ENCODE results near the gene ARL8B. TPM values are rescaled to one million over a fixed set of nuclear protein-coding genes. Genes with fewer than 3 reads are reported as not detected.

The ARL8B gene
- total RNA-seq, 1 experiment from 2014 or later = 28.3 TPM

DNA sequence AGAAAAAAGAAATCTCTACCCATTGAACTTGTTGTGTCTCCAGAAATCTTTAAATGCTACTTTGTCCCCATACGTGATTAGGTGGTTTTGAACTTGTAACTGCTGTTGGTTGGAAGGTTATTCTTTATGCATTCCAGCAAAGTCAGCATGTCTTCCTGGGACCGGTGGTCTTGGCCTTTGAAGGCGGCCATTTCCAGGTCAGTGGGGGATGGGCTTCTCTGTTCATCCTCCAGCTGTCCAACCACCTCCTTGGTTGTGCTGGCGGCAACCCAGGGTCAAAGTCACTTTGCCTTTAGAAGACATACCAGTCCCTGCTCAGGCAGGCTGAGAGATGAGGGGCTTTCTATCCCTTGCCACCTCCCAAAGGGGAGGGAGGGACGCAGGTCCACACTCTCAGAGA, 37.9 kb upstream of the ARL8B start:
- ChIA-PET CTCF (interaction anchor here (1.0 kb wide), 1 partner anchor 11 kb away, joined by 3 read pairs; no protein-coding TSS in a partner anchor), POLR2A (no interaction called here)
- TF ChIP-seq ZNF232 (CRISPR knock-in tag; IDR thresholded peaks at IDR 0.05) (no peak), SP1 (CRISPR knock-in tag; conservative IDR thresholded peaks at IDR 0.05) (no peak), SOX15 (CRISPR knock-in tag; IDR thresholded peaks at IDR 0.05) (no peak), GRHL2 (CRISPR knock-in tag; IDR thresholded peaks at IDR 0.05; ENCODE audit: insufficient replicate concordance, severe bottlenecking) (no peak), HMGA2 (CRISPR knock-in tag; IDR thresholded peaks at IDR 0.05) (no peak), TP53 (CRISPR knock-in tag; IDR thresholded peaks at IDR 0.05) (no peak), GABPB1 (CRISPR knock-in tag; IDR thresholded peaks at IDR 0.05) (no peak), ZNF396 (CRISPR knock-in tag; IDR thresholded peaks at IDR 0.05; ENCODE audit: borderline replicate concordance) (no peak), RELA (CRISPR knock-in tag; IDR thresholded peaks at IDR 0.05; ENCODE audit: borderline replicate concordance) (no peak), NR3C1 (CRISPR knock-in tag; conservative IDR thresholded peaks at IDR 0.05; ENCODE audit: low read depth) (no peak)
- TF ChIP-seq, protein P1, sequence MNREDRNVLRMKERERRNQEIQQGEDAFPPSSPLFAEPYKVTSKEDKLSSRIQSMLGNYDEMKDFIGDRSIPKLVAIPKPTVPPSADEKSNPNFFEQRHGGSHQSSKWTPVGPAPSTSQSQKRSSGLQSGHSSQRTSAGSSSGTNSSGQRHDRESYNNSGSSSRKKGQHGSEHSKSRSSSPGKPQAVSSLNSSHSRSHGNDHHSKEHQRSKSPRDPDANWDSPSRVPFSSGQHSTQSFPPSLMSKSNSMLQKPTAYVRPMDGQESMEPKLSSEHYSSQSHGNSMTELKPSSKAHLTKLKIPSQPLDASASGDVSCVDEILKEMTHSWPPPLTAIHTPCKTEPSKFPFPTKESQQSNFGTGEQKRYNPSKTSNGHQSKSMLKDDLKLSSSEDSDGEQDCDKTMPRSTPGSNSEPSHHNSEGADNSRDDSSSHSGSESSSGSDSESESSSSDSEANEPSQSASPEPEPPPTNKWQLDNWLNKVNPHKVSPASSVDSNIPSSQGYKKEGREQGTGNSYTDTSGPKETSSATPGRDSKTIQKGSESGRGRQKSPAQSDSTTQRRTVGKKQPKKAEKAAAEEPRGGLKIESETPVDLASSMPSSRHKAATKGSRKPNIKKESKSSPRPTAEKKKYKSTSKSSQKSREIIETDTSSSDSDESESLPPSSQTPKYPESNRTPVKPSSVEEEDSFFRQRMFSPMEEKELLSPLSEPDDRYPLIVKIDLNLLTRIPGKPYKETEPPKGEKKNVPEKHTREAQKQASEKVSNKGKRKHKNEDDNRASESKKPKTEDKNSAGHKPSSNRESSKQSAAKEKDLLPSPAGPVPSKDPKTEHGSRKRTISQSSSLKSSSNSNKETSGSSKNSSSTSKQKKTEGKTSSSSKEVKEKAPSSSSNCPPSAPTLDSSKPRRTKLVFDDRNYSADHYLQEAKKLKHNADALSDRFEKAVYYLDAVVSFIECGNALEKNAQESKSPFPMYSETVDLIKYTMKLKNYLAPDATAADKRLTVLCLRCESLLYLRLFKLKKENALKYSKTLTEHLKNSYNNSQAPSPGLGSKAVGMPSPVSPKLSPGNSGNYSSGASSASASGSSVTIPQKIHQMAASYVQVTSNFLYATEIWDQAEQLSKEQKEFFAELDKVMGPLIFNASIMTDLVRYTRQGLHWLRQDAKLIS (CRISPR knock-in tag; IDR thresholded peaks at IDR 0.05; ENCODE audit: borderline replicate concordance) = no peak
- TF ChIP-seq, protein P2, sequence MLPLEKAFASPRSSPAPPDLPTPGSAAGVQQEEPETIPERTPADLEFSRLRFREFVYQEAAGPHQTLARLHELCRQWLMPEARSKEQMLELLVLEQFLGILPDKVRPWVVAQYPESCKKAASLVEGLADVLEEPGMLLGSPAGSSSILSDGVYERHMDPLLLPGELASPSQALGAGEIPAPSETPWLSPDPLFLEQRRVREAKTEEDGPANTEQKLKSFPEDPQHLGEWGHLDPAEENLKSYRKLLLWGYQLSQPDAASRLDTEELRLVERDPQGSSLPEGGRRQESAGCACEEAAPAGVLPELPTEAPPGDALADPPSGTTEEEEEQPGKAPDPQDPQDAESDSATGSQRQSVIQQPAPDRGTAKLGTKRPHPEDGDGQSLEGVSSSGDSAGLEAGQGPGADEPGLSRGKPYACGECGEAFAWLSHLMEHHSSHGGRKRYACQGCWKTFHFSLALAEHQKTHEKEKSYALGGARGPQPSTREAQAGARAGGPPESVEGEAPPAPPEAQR (CRISPR knock-in tag; IDR thresholded peaks at IDR 0.05) = no peak
- TF ChIP-seq, protein P3, sequence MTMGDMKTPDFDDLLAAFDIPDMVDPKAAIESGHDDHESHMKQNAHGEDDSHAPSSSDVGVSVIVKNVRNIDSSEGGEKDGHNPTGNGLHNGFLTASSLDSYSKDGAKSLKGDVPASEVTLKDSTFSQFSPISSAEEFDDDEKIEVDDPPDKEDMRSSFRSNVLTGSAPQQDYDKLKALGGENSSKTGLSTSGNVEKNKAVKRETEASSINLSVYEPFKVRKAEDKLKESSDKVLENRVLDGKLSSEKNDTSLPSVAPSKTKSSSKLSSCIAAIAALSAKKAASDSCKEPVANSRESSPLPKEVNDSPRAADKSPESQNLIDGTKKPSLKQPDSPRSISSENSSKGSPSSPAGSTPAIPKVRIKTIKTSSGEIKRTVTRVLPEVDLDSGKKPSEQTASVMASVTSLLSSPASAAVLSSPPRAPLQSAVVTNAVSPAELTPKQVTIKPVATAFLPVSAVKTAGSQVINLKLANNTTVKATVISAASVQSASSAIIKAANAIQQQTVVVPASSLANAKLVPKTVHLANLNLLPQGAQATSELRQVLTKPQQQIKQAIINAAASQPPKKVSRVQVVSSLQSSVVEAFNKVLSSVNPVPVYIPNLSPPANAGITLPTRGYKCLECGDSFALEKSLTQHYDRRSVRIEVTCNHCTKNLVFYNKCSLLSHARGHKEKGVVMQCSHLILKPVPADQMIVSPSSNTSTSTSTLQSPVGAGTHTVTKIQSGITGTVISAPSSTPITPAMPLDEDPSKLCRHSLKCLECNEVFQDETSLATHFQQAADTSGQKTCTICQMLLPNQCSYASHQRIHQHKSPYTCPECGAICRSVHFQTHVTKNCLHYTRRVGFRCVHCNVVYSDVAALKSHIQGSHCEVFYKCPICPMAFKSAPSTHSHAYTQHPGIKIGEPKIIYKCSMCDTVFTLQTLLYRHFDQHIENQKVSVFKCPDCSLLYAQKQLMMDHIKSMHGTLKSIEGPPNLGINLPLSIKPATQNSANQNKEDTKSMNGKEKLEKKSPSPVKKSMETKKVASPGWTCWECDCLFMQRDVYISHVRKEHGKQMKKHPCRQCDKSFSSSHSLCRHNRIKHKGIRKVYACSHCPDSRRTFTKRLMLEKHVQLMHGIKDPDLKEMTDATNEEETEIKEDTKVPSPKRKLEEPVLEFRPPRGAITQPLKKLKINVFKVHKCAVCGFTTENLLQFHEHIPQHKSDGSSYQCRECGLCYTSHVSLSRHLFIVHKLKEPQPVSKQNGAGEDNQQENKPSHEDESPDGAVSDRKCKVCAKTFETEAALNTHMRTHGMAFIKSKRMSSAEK (CRISPR knock-in tag; IDR thresholded peaks at IDR 0.05; ENCODE audit: borderline replicate concordance) = no peak
- TF ChIP-seq, protein P4, sequence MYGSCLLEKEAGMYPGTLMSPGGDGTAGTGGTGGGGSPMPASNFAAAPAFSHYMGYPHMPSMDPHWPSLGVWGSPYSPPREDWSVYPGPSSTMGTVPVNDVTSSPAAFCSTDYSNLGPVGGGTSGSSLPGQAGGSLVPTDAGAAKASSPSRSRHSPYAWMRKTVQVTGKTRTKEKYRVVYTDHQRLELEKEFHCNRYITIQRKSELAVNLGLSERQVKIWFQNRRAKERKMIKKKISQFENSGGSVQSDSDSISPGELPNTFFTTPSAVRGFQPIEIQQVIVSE (CRISPR knock-in tag; IDR thresholded peaks at IDR 0.05; ENCODE audit: borderline replicate concordance) = no peak
- TF ChIP-seq, protein P5, sequence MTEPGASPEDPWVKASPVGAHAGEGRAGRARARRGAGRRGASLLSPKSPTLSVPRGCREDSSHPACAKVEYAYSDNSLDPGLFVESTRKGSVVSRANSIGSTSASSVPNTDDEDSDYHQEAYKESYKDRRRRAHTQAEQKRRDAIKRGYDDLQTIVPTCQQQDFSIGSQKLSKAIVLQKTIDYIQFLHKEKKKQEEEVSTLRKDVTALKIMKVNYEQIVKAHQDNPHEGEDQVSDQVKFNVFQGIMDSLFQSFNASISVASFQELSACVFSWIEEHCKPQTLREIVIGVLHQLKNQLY (CRISPR knock-in tag; IDR thresholded peaks at IDR 0.05) = no peak
- TF ChIP-seq, protein P6, sequence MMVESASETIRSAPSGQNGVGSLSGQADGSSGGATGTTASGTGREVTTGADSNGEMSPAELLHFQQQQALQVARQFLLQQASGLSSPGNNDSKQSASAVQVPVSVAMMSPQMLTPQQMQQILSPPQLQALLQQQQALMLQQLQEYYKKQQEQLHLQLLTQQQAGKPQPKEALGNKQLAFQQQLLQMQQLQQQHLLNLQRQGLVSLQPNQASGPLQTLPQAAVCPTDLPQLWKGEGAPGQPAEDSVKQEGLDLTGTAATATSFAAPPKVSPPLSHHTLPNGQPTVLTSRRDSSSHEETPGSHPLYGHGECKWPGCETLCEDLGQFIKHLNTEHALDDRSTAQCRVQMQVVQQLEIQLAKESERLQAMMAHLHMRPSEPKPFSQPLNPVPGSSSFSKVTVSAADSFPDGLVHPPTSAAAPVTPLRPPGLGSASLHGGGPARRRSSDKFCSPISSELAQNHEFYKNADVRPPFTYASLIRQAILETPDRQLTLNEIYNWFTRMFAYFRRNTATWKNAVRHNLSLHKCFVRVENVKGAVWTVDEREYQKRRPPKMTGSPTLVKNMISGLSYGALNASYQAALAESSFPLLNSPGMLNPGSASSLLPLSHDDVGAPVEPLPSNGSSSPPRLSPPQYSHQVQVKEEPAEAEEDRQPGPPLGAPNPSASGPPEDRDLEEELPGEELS (CRISPR knock-in tag; IDR thresholded peaks at IDR 0.05) = no peak
- H3K27me3 Mint-ChIP-seq (ENCODE audit: low read depth) = no peaks in the 10 kb centered on the region; the same call in 1 of the 2 replicates
- H3K4me3 Mint-ChIP-seq = no peak overlapping the region
- H3K4me1 Mint-ChIP-seq = 0 out of 2 replicates have a peak, but pooled peaks cover 5% of the 10 kb centered on the region
- no peaks in the 10 kb centered on the region for H3K36me3 Mint-ChIP-seq
- no peaks in the 10 kb centered on the region for H3K9me3 Mint-ChIP-seq
- DNase-seq (ENCODE audit: low spot score) (no peak), ATAC-seq (no peak)
- H3K27ac Mint-ChIP-seq = no peak overlapping the region
